Endodermal cell (in vitro differentiated cells): Measurements from ENCODE around the gene TLR4. TPM values are rescaled to one million over a fixed set of nuclear protein-coding genes. Genes with fewer than 3 reads are reported as not detected.

Experiments
- DNase-seq: peaks from one replicate; pipeline ENCODE4 v3.0.0-alpha.2; 2017
- H3K27ac ChIP-seq: 2 replicates; pipeline ENCODE4 v1.5.1; 2013; ENCODE audit warnings: mild to moderate bottlenecking, low read depth, low read length, moderate library complexity
- H3K27me3 ChIP-seq: 2 replicates; pipeline ENCODE4 v1.6.1; 2013; ENCODE audit warnings: mild to moderate bottlenecking, low read length, moderate library complexity; ENCODE audit not compliant: insufficient read depth, control insufficient read depth, poor library complexity, severe bottlenecking
- H3K36me3 ChIP-seq: 2 replicates; pipeline ENCODE4 v1.7.0; 2013; ENCODE audit warnings: mild to moderate bottlenecking, low read length, moderate library complexity; ENCODE audit not compliant: control insufficient read depth, insufficient read depth
- H3K4me1 ChIP-seq: one replicate; pipeline ENCODE4 v1.7.0; 2013; ENCODE audit warnings: low read length; ENCODE audit not compliant: control insufficient read depth, insufficient read depth
- H3K4me3 ChIP-seq: 2 replicates; pipeline ENCODE4 v1.5.1; 2013; ENCODE audit warnings: mild to moderate bottlenecking, low read length, moderate library complexity
- H3K9ac ChIP-seq: 2 replicates; pipeline ENCODE4 v1.6.1; 2013; ENCODE audit warnings: mild to moderate bottlenecking, low read length, moderate library complexity; ENCODE audit not compliant: poor library complexity, severe bottlenecking; ENCODE audit errors: extremely low read depth
- H3K9me3 ChIP-seq: 2 replicates; pipeline ENCODE4 v1.6.1; 2013; ENCODE audit warnings: mild to moderate bottlenecking, low read length, moderate library complexity; ENCODE audit not compliant: control insufficient read depth
- H3K27ac Mint-ChIP-seq: 2 replicates; pipeline ENCODE4 v1.8.0; 2020; ENCODE audit warnings: mixed read lengths
- H3K27me3 Mint-ChIP-seq: 2 replicates; pipeline ENCODE4 v1.8.0; 2021; ENCODE audit warnings: mild to moderate bottlenecking, mixed read lengths; ENCODE audit not compliant: insufficient read depth
- H3K36me3 Mint-ChIP-seq: 2 replicates; pipeline ENCODE4 v1.8.0; 2020; ENCODE audit warnings: low read depth, mixed read lengths
- H3K4me1 Mint-ChIP-seq: 2 replicates; pipeline ENCODE4 v1.8.0; 2020; ENCODE audit warnings: mixed read lengths
- H3K4me3 Mint-ChIP-seq: 2 replicates; pipeline ENCODE4 v1.8.0; 2020; ENCODE audit warnings: mild to moderate bottlenecking, moderate library complexity, mixed read lengths
- H3K9me3 Mint-ChIP-seq: 2 replicates; pipeline ENCODE4 v1.8.0; 2020; ENCODE audit warnings: mild to moderate bottlenecking, mixed read lengths
- CTCF ChIP-seq: fragments of 200-600 bp; sonication (generic); conservative IDR thresholded peaks from 2 replicates; pipeline ENCODE4 v1.5.0; 2021; ENCODE audit warnings: antibody characterized with exemption, mild to moderate bottlenecking
- WGBS, 2 experiments: methylation state at CpG; one replicate each; pipeline versions ENCODE4 v1.1.5 to v1.1.7; 2013; ENCODE audit warnings: missing lambda C conversion rate in 2 of 2, mixed read lengths in 1 of 2; ENCODE audit not compliant: insufficient coverage in 1 of 2, insufficient read length in 1 of 2; 5-methylcytosine and 5-hydroxymethylcytosine counted together
- total RNA-seq, 2 donors: library from RNA; stranded (reverse); fragmentation: NEBNext Ultra II Directional in 1 of 2; extraction: Animal tissue kit (Norgen Biotek cat#: 25700) in 1 of 2; gene quantifications; 2 replicates in 1 of 2; 3 replicates in 1 of 2; pipeline ENCODE4 v1.2.1, GENCODE V29; 2021

The TLR4 gene
- total RNA-seq, 2 donors from 2014 or later: 0.07 TPM; not detected in 1

GRCh38 chr9:117768750-117769395, 64.7 kb downstream of the TLR4 start:
- DNase-seq: peak; percentile 66
- H3K9me3 Mint-ChIP-seq: no peaks in the 10 kb centered on the region
- Histone ChIP-seq H3K4me3 (no peak overlapping the region), H3K27me3 (no peaks in the 10 kb centered on the region), H3K27ac (no peak overlapping the region), H3K4me1 (peaks cover 11% of the 10 kb centered on the region), H3K9me3 (no peaks in the 10 kb centered on the region), H3K36me3 (no peaks in the 10 kb centered on the region), H3K9ac (no peak overlapping the region)
- H3K27me3 Mint-ChIP-seq: peaks cover 38% of the 10 kb centered on the region
- H3K36me3 Mint-ChIP-seq: no peaks in the 10 kb centered on the region
- H3K4me1 Mint-ChIP-seq: peaks cover 30% of the 10 kb centered on the region
- 47 to 52% methylated on average over 3 to 4 of the region's 4 CpGs for WGBS, 2 experiments
- H3K27ac Mint-ChIP-seq: no peak overlapping the region
- H3K4me3 Mint-ChIP-seq: no peak overlapping the region
- TF ChIP-seq CTCF: no peak

GRCh38 chr9:117771136-117771535, 66.9 kb downstream of the TLR4 start:
- no peak for TF ChIP-seq CTCF

GRCh38 chr9:117772960-117773359, 68.8 kb downstream of the TLR4 start:
- Histone ChIP-seq H3K9me3 (no peaks in the 10 kb centered on the region), H3K27ac (no peak overlapping the region), H3K4me3 (no peak overlapping the region), H3K27me3 (peaks cover 2% of the 10 kb centered on the region), H3K36me3 (no peaks in the 10 kb centered on the region), H3K4me1 (peaks cover 11% of the 10 kb centered on the region), H3K9ac (no peak overlapping the region)
- Mint-ChIP-seq H3K27ac (no peak overlapping the region), H3K27me3 (peaks cover 47% of the 10 kb centered on the region), H3K4me3 (no peak overlapping the region), H3K9me3 (no peaks in the 10 kb centered on the region), H3K4me1 (peaks cover 30% of the 10 kb centered on the region), H3K36me3 (no peaks in the 10 kb centered on the region)
- no peak for TF ChIP-seq CTCF
- no peak for DNase-seq
- WGBS, 2 experiments: 83 to 92% methylated on average over 3 of the region's 3 CpGs

More at GRCh38 chr9:117771136-117771535, 66.9 kb downstream of the TLR4 start:
- H3K36me3 Mint-ChIP-seq: no peaks in the 10 kb centered on the region
- H3K36me3 ChIP-seq: no peaks in the 10 kb centered on the region
- no peak for DNase-seq
- H3K9me3 Mint-ChIP-seq: no peaks in the 10 kb centered on the region
- H3K9me3 ChIP-seq: no peaks in the 10 kb centered on the region
- no peaks in the 10 kb centered on the region for H3K27me3 ChIP-seq
- no peak overlapping the region for H3K27ac Mint-ChIP-seq
- peaks cover 43% of the 10 kb centered on the region for H3K27me3 Mint-ChIP-seq
- no peak overlapping the region for H3K27ac ChIP-seq
- peaks cover 30% of the 10 kb centered on the region for H3K4me1 Mint-ChIP-seq
- no peak overlapping the region for H3K4me3 ChIP-seq
- peaks cover 11% of the 10 kb centered on the region for H3K4me1 ChIP-seq
- WGBS, 2 experiments: 91 to 95% methylated on average over 3 to 4 of the region's 4 CpGs
- no peak overlapping the region for H3K4me3 Mint-ChIP-seq
- no peak overlapping the region for H3K9ac ChIP-seq
